Adrenal gland (tissue), 12 donors: ENCODE data around the gene TEAD1. TPM values are rescaled to one million over a fixed set of nuclear protein-coding genes. Genes with fewer than 3 reads are reported as not detected.
A peak's percentile ranks its signal among the peaks of the same experiment; 100 is the strongest.

Source experiments
- DNase-seq, 7 donors: peaks; one replicate each; pipeline ENCODE4 v3.0.0-alpha.2; 2019 to 2020
- H3K27ac ChIP-seq, 5 donors: fragments of 200-600 bp; sonication (generic) in 4 of 5; 1 replicate in 3 of 5; 2 replicates in 2 of 5; pipeline versions ENCODE4 v1.5.1 to v1.8.0; 2016 to 2020; ENCODE audit warnings: mild to moderate bottlenecking in 1 of 5
- H3K27me3 ChIP-seq: fragments of 200-600 bp; 2 replicates; pipeline ENCODE4 v1.8.0; 2021
- H3K36me3 ChIP-seq, 2 donors: fragments of 200-600 bp; replicated peaks in 1 of 2; 1 replicate in 1 of 2; 2 replicates in 1 of 2; pipeline versions ENCODE4 v1.5.1 to v1.8.0; 2018 to 2022
- H3K4me1 ChIP-seq, 2 donors: fragments of 200-600 bp; replicated peaks in 1 of 2; 1 replicate in 1 of 2; 2 replicates in 1 of 2; pipeline versions ENCODE4 v1.5.1 to v1.8.0; 2018 to 2021
- H3K4me3 ChIP-seq, 4 donors: fragments of 200-600 bp; sonication (generic) in 3 of 4; one replicate each; pipeline ENCODE4 v1.5.1; 2016 to 2018
- H3K9me3 ChIP-seq, 3 donors: fragments of 200-600 bp; sonication (generic) in 1 of 3; replicated peaks in 1 of 3; 1 replicate in 2 of 3; 2 replicates in 1 of 3; pipeline versions ENCODE4 v1.5.1 to v1.8.0; 2016 to 2021
- POLR2A ChIP-seq, 2 donors: fragments of 450-650 bp; IDR thresholded peaks; one replicate each; pipeline ENCODE4 v1.6.1; 2017; ENCODE audit warnings: antibody characterized with exemption in 2 of 2, mild to moderate bottlenecking in 2 of 2, moderate library complexity in 1 of 2
- whole genome bisulfite sequencing, 4 donors: extraction: QIAGEN DNeasy Blood & Tissue Kit in 2 of 4; methylation state at CpG; one replicate each; pipeline versions ENCODE4 v1.1.5 to v1.1.7; 2013 to 2017; 5-methylcytosine and 5-hydroxymethylcytosine counted together
- intact Hi-C, 2 donors: fragments of 100-400 bp; cut with DNase I; formaldehyde crosslinking; loops; one replicate each; pipeline versions ENCODE4 v1.14.1 to v1.15.0; 2022 to 2023
- polyA plus RNA-seq, 3 donors: library from polyadenylated mRNA; stranded (reverse); fragments of 200-250 nt in 2 of 3; fragments of 350-450 nt in 1 of 3; fragmentation: Illumina TruSeq in 1 of 3; extraction: RNeasy Lipid Tissue Mini Kit (QIAGEN cat#74804) in 1 of 3; gene quantifications; one replicate each; pipeline ENCODE4 v1.2.3, GENCODE V29; 2013 to 2014
- total RNA-seq, 9 donors: library from RNA; depleted of rRNA in 4 of 9; stranded (reverse); fragments of >200 nt in 4 of 9; fragments of 120-200 nt in 1 of 9; fragmentation: NEBNext Ultra II Directional in 1 of 9; extraction: Animal tissue kit (Norgen Biotek cat#: 25700) in 1 of 9; gene quantifications; one replicate each; pipeline versions ENCODE4 v1.1.0 to v1.2.4, GENCODE V29; 2013 to 2023
- TF ChIP-seq, protein P1 (sequence below), 6 experiments: fragments of 450-650 bp in 4 of 6; fragments of 200-600 bp in 2 of 6; sonication (generic) in 1 of 6; IDR thresholded peaks; 1 replicate in 5 of 6; 2 replicates in 1 of 6; pipeline versions ENCODE4 v1.5.1 to v1.8.0; 2016 to 2021; ENCODE audit warnings: antibody characterized with exemption in 6 of 6, mild to moderate bottlenecking in 2 of 6, moderate library complexity in 1 of 6
- donor health status: healthy with polysubstance abuse.
- donor health status: Bipolar disorder and iron deficiency.
- donor health status: DM: yes; HTN: yes; CAD: no.
- donor health status: DM: no; HTN: no; CAD: no.
- donor health status: DM: no; HTN: no; CAD: no.
- donor health status: DM: yes; HTN: yes; CAD: no.

TEAD1 gene
- total and polyA plus RNA-seq, 12 donors: 3.9 to 49.9 (median 35.1) TPM

DNA sequence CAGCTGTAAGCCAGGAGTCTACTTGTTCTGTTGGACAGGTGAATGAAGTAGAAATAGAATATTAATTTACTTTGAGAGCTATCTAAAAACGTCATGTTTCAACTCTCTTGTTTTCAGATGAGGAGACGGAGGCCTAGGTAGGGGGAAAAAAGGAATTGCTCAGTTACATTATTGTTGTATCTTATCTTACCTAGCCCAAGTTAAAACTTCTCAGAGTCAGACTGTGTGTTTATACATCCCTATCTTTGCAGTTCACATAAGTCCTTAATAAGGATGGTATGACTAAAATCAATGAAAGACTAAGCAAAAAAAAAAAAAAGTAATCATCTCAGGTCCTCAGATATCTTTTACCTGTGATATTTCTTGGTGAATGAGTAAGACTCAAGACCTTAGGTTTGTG, 62.8 kb downstream of the TEAD1 start:
- 50 to 82% (median 61%) methylated on average over 2 of the region's 2 CpGs for WGBS, 4 donors
- no peak for DNase-seq
- Histone ChIP-seq H3K9me3 (no peaks in the 10 kb centered on the region), H3K4me3 (no peak overlapping the region), H3K36me3 (no peaks in the 10 kb centered on the region), H3K4me1 (peaks cover 0 to 8% of the 10 kb centered on the region in 2 donors), H3K27me3 (no peaks in the 10 kb centered on the region), H3K27ac (no peak overlapping the region)
- intact Hi-C loops: no loop called here
- TF ChIP-seq, protein P1, sequence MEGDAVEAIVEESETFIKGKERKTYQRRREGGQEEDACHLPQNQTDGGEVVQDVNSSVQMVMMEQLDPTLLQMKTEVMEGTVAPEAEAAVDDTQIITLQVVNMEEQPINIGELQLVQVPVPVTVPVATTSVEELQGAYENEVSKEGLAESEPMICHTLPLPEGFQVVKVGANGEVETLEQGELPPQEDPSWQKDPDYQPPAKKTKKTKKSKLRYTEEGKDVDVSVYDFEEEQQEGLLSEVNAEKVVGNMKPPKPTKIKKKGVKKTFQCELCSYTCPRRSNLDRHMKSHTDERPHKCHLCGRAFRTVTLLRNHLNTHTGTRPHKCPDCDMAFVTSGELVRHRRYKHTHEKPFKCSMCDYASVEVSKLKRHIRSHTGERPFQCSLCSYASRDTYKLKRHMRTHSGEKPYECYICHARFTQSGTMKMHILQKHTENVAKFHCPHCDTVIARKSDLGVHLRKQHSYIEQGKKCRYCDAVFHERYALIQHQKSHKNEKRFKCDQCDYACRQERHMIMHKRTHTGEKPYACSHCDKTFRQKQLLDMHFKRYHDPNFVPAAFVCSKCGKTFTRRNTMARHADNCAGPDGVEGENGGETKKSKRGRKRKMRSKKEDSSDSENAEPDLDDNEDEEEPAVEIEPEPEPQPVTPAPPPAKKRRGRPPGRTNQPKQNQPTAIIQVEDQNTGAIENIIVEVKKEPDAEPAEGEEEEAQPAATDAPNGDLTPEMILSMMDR (IDR thresholded peaks at IDR 0.05): no peak
- no peak for TF ChIP-seq POLR2A (IDR thresholded peaks at IDR 0.05)

DNA sequence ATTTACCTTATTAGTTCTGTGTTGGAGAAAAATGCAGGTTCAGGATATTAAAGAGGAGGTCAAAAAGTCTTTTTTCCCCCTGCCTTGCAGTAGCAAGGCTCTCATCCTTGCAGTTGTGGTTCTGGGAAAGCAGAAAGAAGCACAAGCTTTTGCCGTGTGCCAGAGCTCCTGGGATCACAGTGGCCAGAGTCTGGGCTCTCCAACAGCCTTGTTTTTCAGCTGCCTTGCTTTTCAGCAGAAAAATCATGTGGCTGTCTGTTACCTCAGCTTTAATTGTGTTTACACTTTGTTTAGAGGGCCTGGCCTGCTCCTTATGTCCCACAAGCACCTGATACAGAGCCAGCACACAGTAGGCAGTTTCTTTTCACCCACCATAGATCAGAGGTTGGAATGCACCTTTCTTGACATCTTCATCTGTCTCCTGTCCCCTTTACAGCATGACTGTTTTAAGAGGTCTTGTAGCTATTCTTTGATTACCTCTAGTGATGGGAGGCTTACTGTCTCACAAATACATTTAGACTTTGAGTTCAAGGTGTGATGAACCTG, 67.5 kb downstream of the TEAD1 start:
- intact Hi-C loops: no loop called here
- Histone ChIP-seq H3K27ac (no peak overlapping the region), H3K27me3 (no peaks in the 10 kb centered on the region), H3K4me3 (no peak overlapping the region), H3K36me3 (no peaks in the 10 kb centered on the region), H3K9me3 (no peaks in the 10 kb centered on the region), H3K4me1 (peaks cover 0 to 10% of the 10 kb centered on the region in 2 donors)
- TF ChIP-seq, protein P1 (IDR thresholded peaks at IDR 0.05): no peak
- TF ChIP-seq POLR2A (IDR thresholded peaks at IDR 0.05): no peak
- no peak for DNase-seq
- WGBS, 4 donors: 50 to 77% (median 69%) methylated on average over 1 of the region's 1 CpG

GRCh38 chr11:12743834-12744449, 69.7 kb downstream of the TEAD1 start:
- H3K9me3 ChIP-seq: no peaks in the 10 kb centered on the region
- H3K36me3 ChIP-seq: no peaks in the 10 kb centered on the region
- TF ChIP-seq POLR2A (IDR thresholded peaks at IDR 0.05): no peak
- TF ChIP-seq, protein P1 (IDR thresholded peaks at IDR 0.05): no peak
- no peak for DNase-seq
- WGBS, 4 donors: 83 to 88% (median 86%) methylated on average over 8 of the region's 8 CpGs
- H3K27ac ChIP-seq: no peak overlapping the region
- H3K4me1 ChIP-seq: peaks cover 0 to 10% of the 10 kb centered on the region in 2 donors
- no peaks in the 10 kb centered on the region for H3K27me3 ChIP-seq
- intact Hi-C loops: no loop called here
- H3K4me3 ChIP-seq: no peak overlapping the region

GRCh38 chr11:12744826-12745502, 70.7 kb downstream of the TEAD1 start:
- peak in 4 of 7 donors; percentile 20 to 33 (median 30) for DNase-seq
- intact Hi-C loops: no loop called here
- 53 to 67% (median 60%) methylated on average over 10 of the region's 10 CpGs for WGBS, 4 donors
- no peaks in the 10 kb centered on the region for H3K27me3 ChIP-seq
- no peak overlapping the region for H3K27ac ChIP-seq
- H3K9me3 ChIP-seq: no peaks in the 10 kb centered on the region
- no peaks in the 10 kb centered on the region for H3K36me3 ChIP-seq
- TF ChIP-seq POLR2A (IDR thresholded peaks at IDR 0.05): no peak
- TF ChIP-seq, protein P1 (IDR thresholded peaks at IDR 0.05): no peak
- H3K4me3 ChIP-seq: no peak overlapping the region
- peaks cover 0 to 10% of the 10 kb centered on the region in 2 donors for H3K4me1 ChIP-seq
